ENCODE results near the gene BCL11B.

GRCh38 chr14:99276482-99276881 is 4.5 kb upstream of the BCL11B start:
- TF ChIP-seq, protein P1, sequence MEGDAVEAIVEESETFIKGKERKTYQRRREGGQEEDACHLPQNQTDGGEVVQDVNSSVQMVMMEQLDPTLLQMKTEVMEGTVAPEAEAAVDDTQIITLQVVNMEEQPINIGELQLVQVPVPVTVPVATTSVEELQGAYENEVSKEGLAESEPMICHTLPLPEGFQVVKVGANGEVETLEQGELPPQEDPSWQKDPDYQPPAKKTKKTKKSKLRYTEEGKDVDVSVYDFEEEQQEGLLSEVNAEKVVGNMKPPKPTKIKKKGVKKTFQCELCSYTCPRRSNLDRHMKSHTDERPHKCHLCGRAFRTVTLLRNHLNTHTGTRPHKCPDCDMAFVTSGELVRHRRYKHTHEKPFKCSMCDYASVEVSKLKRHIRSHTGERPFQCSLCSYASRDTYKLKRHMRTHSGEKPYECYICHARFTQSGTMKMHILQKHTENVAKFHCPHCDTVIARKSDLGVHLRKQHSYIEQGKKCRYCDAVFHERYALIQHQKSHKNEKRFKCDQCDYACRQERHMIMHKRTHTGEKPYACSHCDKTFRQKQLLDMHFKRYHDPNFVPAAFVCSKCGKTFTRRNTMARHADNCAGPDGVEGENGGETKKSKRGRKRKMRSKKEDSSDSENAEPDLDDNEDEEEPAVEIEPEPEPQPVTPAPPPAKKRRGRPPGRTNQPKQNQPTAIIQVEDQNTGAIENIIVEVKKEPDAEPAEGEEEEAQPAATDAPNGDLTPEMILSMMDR (IDR thresholded peaks at IDR 0.05): no peak
- no peak for TF ChIP-seq POLR2A (IDR thresholded peaks at IDR 0.05)
